Caco-2 (cell line): ENCODE measurements around the gene H2BK1. TPM values are rescaled to one million over a fixed set of nuclear protein-coding genes. Genes with fewer than 3 reads are reported as not detected.

Experiments
- BruUV-seq: library from RNA; stranded (reverse); fragments of 400-500 nt; replicated peaks from 2 replicates; lab custom pipeline; 2021; lab: Mats Ljungman, UMichigan
- CTCF ChIA-PET: fragments of 300-600 bp; sonication (Branson Sonifier 250); formaldehyde crosslinking; loops from one replicate; lab custom pipeline; 2022; ENCODE audit warnings: antibody characterized with exemption; lab: Charles Lee
- POLR2A ChIA-PET: fragments of 300-600 bp; sonication (Branson Sonifier 250); formaldehyde crosslinking; loops from one replicate; lab custom pipeline; 2022; ENCODE audit warnings: antibody characterized with exemption; lab: Charles Lee
- DNase-seq, 2 experiments: peaks; one replicate each; pipeline versions ENCODE4 v3.0.0 to v3.0.0-alpha.2; 2020 to 2022
- H3K27me3 ChIP-seq: replicated peaks from 2 replicates; pipeline ENCODE4 v1.6.0; 2011; ENCODE audit warnings: low read length; ENCODE audit not compliant: control insufficient read depth, insufficient read depth
- H3K36me3 ChIP-seq: 2 replicates; pipeline ENCODE4 v1.5.1; 2011; ENCODE audit warnings: low read length; ENCODE audit not compliant: control insufficient read depth, insufficient read depth
- H3K4me1 ChIP-seq: fragments of 250-450 bp; sonication (Bioruptor Pico); 2 replicates; pipeline ENCODE4 v1.5.1; 2020; ENCODE audit warnings: mild to moderate bottlenecking
- H3K4me3 ChIP-seq: 2 replicates; pipeline ENCODE4 v1.5.1; 2011; ENCODE audit warnings: low read depth, mild to moderate bottlenecking, control low read depth, low read length
- H3K9me3 ChIP-seq: fragments of 250-450 bp; sonication (Bioruptor Pico); 2 replicates; pipeline ENCODE4 v1.5.1; 2020; ENCODE audit warnings: mild to moderate bottlenecking, moderate library complexity
- H3K27ac Mint-ChIP-seq: one replicate; pipeline ENCODE4 v1.8.0; 2022; ENCODE audit warnings: mixed read lengths; ENCODE audit not compliant: unreplicated experiment
- H3K27me3 Mint-ChIP-seq: one replicate; pipeline ENCODE4 v1.8.0; 2022; ENCODE audit warnings: mixed read lengths; ENCODE audit not compliant: insufficient read depth, unreplicated experiment
- H3K36me3 Mint-ChIP-seq: one replicate; pipeline ENCODE4 v1.8.0; 2022; ENCODE audit warnings: mild to moderate bottlenecking, mixed read lengths; ENCODE audit not compliant: insufficient read depth, unreplicated experiment
- H3K4me1 Mint-ChIP-seq: one replicate; pipeline ENCODE4 v1.8.0; 2022; ENCODE audit warnings: low read depth, mixed read lengths; ENCODE audit not compliant: unreplicated experiment
- H3K4me3 Mint-ChIP-seq: one replicate; pipeline ENCODE4 v1.8.0; 2022; ENCODE audit warnings: mild to moderate bottlenecking, moderate library complexity, mixed read lengths; ENCODE audit not compliant: unreplicated experiment
- H3K9me3 Mint-ChIP-seq: one replicate; pipeline ENCODE4 v1.8.0; 2022; ENCODE audit warnings: mixed read lengths; ENCODE audit not compliant: unreplicated experiment
- CTCF ChIP-seq, 2 experiments: fragments of 200-600 bp in 1 of 2; IDR thresholded peaks; 1 replicate in 1 of 2; 2 replicates in 1 of 2; pipeline versions ENCODE4 v1.5.1 to v1.8.0; 2011 to 2022; ENCODE audit warnings: antibody characterized with exemption in 1 of 2, control low read depth in 1 of 2, inconsistent platforms in 1 of 2, low read depth in 1 of 2, low read length in 1 of 2, mild to moderate bottlenecking in 1 of 2, moderate library complexity in 1 of 2; ENCODE audit not compliant: insufficient read depth in 1 of 2, severe bottlenecking in 1 of 2, unreplicated experiment in 1 of 2
- intact Hi-C: fragments of 100-400 bp; cut with micrococcal nuclease; formaldehyde crosslinking; loops from one replicate; pipeline ENCODE4 v1.10.0; 2022; ENCODE audit not compliant: unreplicated experiment
- total RNA-seq: library from RNA; stranded (reverse); gene quantifications from 2 replicates; pipeline ENCODE4 v1.2.3, GENCODE V29; 2022

The H2BK1 gene
- total RNA-seq, 1 experiment from 2014 or later: not detected

DNA sequence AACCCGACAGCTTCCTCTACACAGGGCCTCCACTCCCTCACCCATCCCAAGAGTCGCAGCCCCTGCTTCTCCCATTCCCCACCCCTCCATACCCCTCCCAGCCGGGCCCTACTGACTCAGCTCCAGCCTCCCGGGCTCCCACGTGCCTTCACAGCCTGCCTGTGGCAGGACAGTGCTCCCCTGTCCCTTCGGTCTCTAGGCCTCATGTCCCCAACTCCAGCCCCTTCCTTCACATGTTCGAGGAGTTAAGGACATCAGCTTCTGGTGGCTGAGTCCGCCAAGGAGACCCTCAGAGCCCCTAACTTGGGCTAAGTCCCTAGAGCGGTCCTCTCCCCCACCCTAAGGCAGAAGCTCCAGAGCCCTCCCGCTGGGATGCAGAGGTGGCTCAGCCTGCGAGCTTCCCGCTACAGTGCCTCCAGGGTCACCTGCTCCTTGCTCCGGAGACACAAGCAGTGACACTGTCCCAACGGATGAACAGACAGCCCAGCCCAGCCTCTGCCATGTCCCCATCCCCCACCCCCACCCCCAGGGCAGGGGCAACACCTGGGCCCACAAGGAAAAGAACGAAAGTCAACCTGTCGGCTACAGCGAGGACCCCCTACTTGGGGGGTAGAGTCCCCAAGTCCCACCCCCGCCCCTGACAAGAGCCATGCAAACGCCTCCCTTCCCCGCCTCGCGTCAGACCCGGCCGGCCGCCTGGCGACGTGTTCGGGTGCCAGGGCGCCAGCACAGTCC lies 37.5 kb upstream of the H2BK1 start:
- peaks cover 27% of the 10 kb centered on the region for H3K4me1 ChIP-seq
- no TSS peak for BruUV-seq
- H3K27me3 ChIP-seq: no peaks in the 10 kb centered on the region
- Mint-ChIP-seq H3K4me3 (peak overlapping the region; percentile 80), H3K36me3 (peaks cover 17% of the 10 kb centered on the region), H3K27ac (peak overlapping the region; percentile 51), H3K9me3 (no peaks in the 10 kb centered on the region), H3K4me1 (peaks cover 26% of the 10 kb centered on the region), H3K27me3 (no peaks in the 10 kb centered on the region)
- H3K4me3 ChIP-seq: peak overlapping the region; percentile 66
- DNase-seq: peak in 1 of 2 experiments; percentile 48
- ChIA-PET POLR2A (interaction anchor here (0.5 kb wide), 1 partner anchor 11 kb away, joined by 3 read pairs; no protein-coding TSS in a partner anchor), CTCF (interaction anchor here (0.6 to 1.6 kb wide), 4 partner anchors 21 to 1100 kb away, joined by 4 to 6 read pairs (median 5); partner anchors contain the start of gene ABCF2)
- TF ChIP-seq CTCF (IDR thresholded peaks at IDR 0.05; ENCODE audit: insufficient read depth in 1 of 2, low read depth in 1 of 2, low read length in 1 of 2, severe bottlenecking in 1 of 2, unreplicated experiment in 1 of 2): no peak
- intact Hi-C loops: loop anchor here (1.0 to 2.0 kb wide), 3 partner anchors 20 to 75 kb away; partner anchors contain the start of gene ABCF2
- no peaks in the 10 kb centered on the region for H3K9me3 ChIP-seq
- no peaks in the 10 kb centered on the region for H3K36me3 ChIP-seq

GRCh38 chr7:151246851-151247580 lies 36.7 kb upstream of the H2BK1 start:
- no peak for TF ChIP-seq CTCF (IDR thresholded peaks at IDR 0.05; ENCODE audit: insufficient read depth in 1 of 2, low read depth in 1 of 2, low read length in 1 of 2, severe bottlenecking in 1 of 2, unreplicated experiment in 1 of 2)
- H3K4me3 ChIP-seq: no peak overlapping the region; the same call in 1 of the 2 replicates
- H3K4me1 ChIP-seq: peaks cover 21% of the 10 kb centered on the region
- Mint-ChIP-seq H3K27ac (no peak overlapping the region), H3K36me3 (peaks cover 17% of the 10 kb centered on the region), H3K4me1 (peaks cover 20% of the 10 kb centered on the region), H3K4me3 (peak overlapping the region; percentile 80), H3K27me3 (no peaks in the 10 kb centered on the region), H3K9me3 (no peaks in the 10 kb centered on the region)
- CTCF ChIA-PET: interaction anchor here (1.6 kb wide), 2 partner anchors 20 to 123 kb away, joined by 4 to 5 read pairs; partner anchors contain the start of gene ABCF2
- no peak for DNase-seq
- POLR2A ChIA-PET: interaction anchor here (0.5 kb wide), 1 partner anchor 10 kb away, joined by 3 read pairs; no protein-coding TSS in a partner anchor
- BruUV-seq: no TSS peak
- intact Hi-C loops: no loop called here
- no peaks in the 10 kb centered on the region for H3K36me3 ChIP-seq
- no peaks in the 10 kb centered on the region for H3K27me3 ChIP-seq
- H3K9me3 ChIP-seq: no peaks in the 10 kb centered on the region

GRCh38 chr7:151246102-151246850 lies 36.0 kb upstream of the H2BK1 start:
- Mint-ChIP-seq H3K27ac (no peak overlapping the region), H3K27me3 (no peaks in the 10 kb centered on the region), H3K4me3 (no peak overlapping the region), H3K9me3 (no peaks in the 10 kb centered on the region), H3K36me3 (peaks cover 17% of the 10 kb centered on the region), H3K4me1 (peaks cover 21% of the 10 kb centered on the region)
- peaks cover 19% of the 10 kb centered on the region for H3K4me1 ChIP-seq
- POLR2A ChIA-PET: no interaction called here
- no peaks in the 10 kb centered on the region for H3K9me3 ChIP-seq
- no peak overlapping the region for H3K4me3 ChIP-seq
- intact Hi-C loops: no loop called here
- CTCF ChIA-PET: no interaction called here
- no TSS peak for BruUV-seq
- no peak for TF ChIP-seq CTCF (IDR thresholded peaks at IDR 0.05; ENCODE audit: insufficient read depth in 1 of 2, low read depth in 1 of 2, low read length in 1 of 2, severe bottlenecking in 1 of 2, unreplicated experiment in 1 of 2)
- H3K27me3 ChIP-seq: no peaks in the 10 kb centered on the region
- H3K36me3 ChIP-seq: no peaks in the 10 kb centered on the region
- DNase-seq: no peak
